ENCODE data around the gene PPP6R3.

Gene PPP6R3

GRCh38 chr11:68552542-68552941 lies 92.0 kb downstream of the PPP6R3 start:
- no peak overlapping the region for H3K4me3 ChIP-seq (ENCODE audit: low read depth, low read length)
- in situ Hi-C loops (cut with HindIII; ENCODE audit: low sequenced_read_pairs) = no loop called here
- no peak for TF ChIP-seq CTCF (IDR thresholded peaks at IDR 0.05; ENCODE audit: low read depth, low read length)
- DNase-seq (ENCODE audit: low read depth, low spot score) = no peak

GRCh38 chr11:68560216-68560615 lies 99.7 kb downstream of the PPP6R3 start:
- H3K4me3 ChIP-seq (ENCODE audit: low read depth, low read length) = no peak overlapping the region
- in situ Hi-C loops (cut with HindIII; ENCODE audit: low sequenced_read_pairs) = no loop called here
- no peak for TF ChIP-seq CTCF (IDR thresholded peaks at IDR 0.05; ENCODE audit: low read depth, low read length)
- no peak for DNase-seq (ENCODE audit: low read depth, low spot score)

GRCh38 chr11:68563454-68563853 lies 102.9 kb downstream of the PPP6R3 start:
- in situ Hi-C loops (cut with HindIII; ENCODE audit: low sequenced_read_pairs) = no loop called here
- no peak for DNase-seq (ENCODE audit: low read depth, low spot score)
- H3K4me3 ChIP-seq (ENCODE audit: low read depth, low read length) = no peak overlapping the region
- no peak for TF ChIP-seq CTCF (IDR thresholded peaks at IDR 0.05; ENCODE audit: low read depth, low read length)

- in situ Hi-C loops (cut with HindIII; ENCODE audit: low sequenced_read_pairs) = no loop called here
- H3K4me3 ChIP-seq (ENCODE audit: low read depth, low read length) = no peak overlapping the region
- no peak for TF ChIP-seq CTCF (IDR thresholded peaks at IDR 0.05; ENCODE audit: low read depth, low read length)
- DNase-seq (ENCODE audit: low read depth, low spot score) = no peak
Measured at GRCh38 chr11:68564261-68564660, 103.7 kb downstream of the PPP6R3 start.

GRCh38 chr11:68565768-68566167 lies 105.2 kb downstream of the PPP6R3 start:
- no peak overlapping the region for H3K4me3 ChIP-seq (ENCODE audit: low read depth, low read length)
- no peak for DNase-seq (ENCODE audit: low read depth, low spot score)
- no peak for TF ChIP-seq CTCF (IDR thresholded peaks at IDR 0.05; ENCODE audit: low read depth, low read length)
- in situ Hi-C loops (cut with HindIII; ENCODE audit: low sequenced_read_pairs) = no loop called here

- in situ Hi-C loops (cut with HindIII; ENCODE audit: low sequenced_read_pairs) = no loop called here
- no peak for TF ChIP-seq CTCF (IDR thresholded peaks at IDR 0.05; ENCODE audit: low read depth, low read length)
Measured at GRCh38 chr11:68567553-68567952, 107.0 kb downstream of the PPP6R3 start.

GRCh38 chr11:68569357-68569756 lies 108.8 kb downstream of the PPP6R3 start:
- in situ Hi-C loops (cut with HindIII; ENCODE audit: low sequenced_read_pairs) = no loop called here
- no peak for TF ChIP-seq CTCF (IDR thresholded peaks at IDR 0.05; ENCODE audit: low read depth, low read length)
- no peak overlapping the region for H3K4me3 ChIP-seq (ENCODE audit: low read depth, low read length)
- no peak for DNase-seq (ENCODE audit: low read depth, low spot score)

More at GRCh38 chr11:68567553-68567952, 107.0 kb downstream of the PPP6R3 start:
- H3K4me3 ChIP-seq (ENCODE audit: low read depth, low read length) = no peak overlapping the region
- DNase-seq (ENCODE audit: low read depth, low spot score) = no peak
